HG02938 (cell line): Measurements from ENCODE around the gene ALDH1L1.

Experiments used
- ATAC-seq: cut with Tn5 transposase; IDR thresholded peaks from one replicate; pipeline ENCODE4 v1.9.1; 2021; ENCODE audit warnings: mild to moderate bottlenecking, moderate library complexity; ENCODE audit not compliant: unreplicated experiment

Gene ALDH1L1

GRCh38 chr3:126180477-126181397 is at the start of gene ALDH1L1:
ALDH1L1 (minus strand) TSS chr3:126180586; CDS start chr3:126160979, 19,607 bp downstream.
- ATAC-seq, result no peak

GRCh38 chr3:126226374-126226773 is 46.0 kb upstream of the ALDH1L1 start:
- ATAC-seq, result no peak

GRCh38 chr3:126216416-126216815 is 36.0 kb upstream of the ALDH1L1 start:
- no peak for ATAC-seq

GRCh38 chr3:126213379-126214028 is 33.1 kb upstream of the ALDH1L1 start:
- no peak for ATAC-seq

- no peak for ATAC-seq
These were observed 32.4 kb upstream of the ALDH1L1 start for GRCh38 chr3:126212620-126213378.

- no peak for ATAC-seq
These were observed 31.8 kb upstream of the ALDH1L1 start for GRCh38 chr3:126212250-126212619.

- ATAC-seq, result no peak
These were observed 31.2 kb upstream of the ALDH1L1 start for GRCh38 chr3:126211569-126211968.

GRCh38 chr3:126210606-126211005 is 30.2 kb upstream of the ALDH1L1 start:
- ATAC-seq, result no peak

- ATAC-seq, result no peak
These were observed 29.4 kb upstream of the ALDH1L1 start for GRCh38 chr3:126209741-126210140.

- no peak for ATAC-seq
These were observed 28.3 kb upstream of the ALDH1L1 start for GRCh38 chr3:126208606-126209256.

- no peak for ATAC-seq
These were observed 27.8 kb upstream of the ALDH1L1 start for GRCh38 chr3:126208182-126208581.

- no peak for ATAC-seq
These were observed 26.8 kb upstream of the ALDH1L1 start for GRCh38 chr3:126207166-126207565.

GRCh38 chr3:126205717-126206655 is 25.6 kb upstream of the ALDH1L1 start:
- ATAC-seq, result no peak

- no peak for ATAC-seq
These were observed 22.3 kb upstream of the ALDH1L1 start for GRCh38 chr3:126202680-126203079.

GRCh38 chr3:126202276-126202675 is 21.9 kb upstream of the ALDH1L1 start:
- ATAC-seq, result no peak

- no peak for ATAC-seq
These were observed 20.8 kb upstream of the ALDH1L1 start for GRCh38 chr3:126201168-126201567.

- ATAC-seq, result no peak
These were observed 20.1 kb upstream of the ALDH1L1 start for GRCh38 chr3:126200534-126200933.

GRCh38 chr3:126199256-126199655 is 18.9 kb upstream of the ALDH1L1 start:
- no peak for ATAC-seq

GRCh38 chr3:126197854-126198584 is 17.6 kb upstream of the ALDH1L1 start:
- no peak for ATAC-seq
